Endodermal cell (in vitro differentiated cells): ENCODE results near the gene DAPK2. TPM values are rescaled to one million over a fixed set of nuclear protein-coding genes. Genes with fewer than 3 reads are reported as not detected.

Experiments used
- DNase-seq: peaks from one replicate; pipeline ENCODE4 v3.0.0-alpha.2; 2017
- H3K27ac ChIP-seq: 2 replicates; pipeline ENCODE4 v1.5.1; 2013; ENCODE audit warnings: mild to moderate bottlenecking, low read depth, low read length, moderate library complexity
- H3K27me3 ChIP-seq: 2 replicates; pipeline ENCODE4 v1.6.1; 2013; ENCODE audit warnings: mild to moderate bottlenecking, low read length, moderate library complexity; ENCODE audit not compliant: insufficient read depth, control insufficient read depth, poor library complexity, severe bottlenecking
- H3K36me3 ChIP-seq: 2 replicates; pipeline ENCODE4 v1.7.0; 2013; ENCODE audit warnings: mild to moderate bottlenecking, low read length, moderate library complexity; ENCODE audit not compliant: control insufficient read depth, insufficient read depth
- H3K4me1 ChIP-seq: one replicate; pipeline ENCODE4 v1.7.0; 2013; ENCODE audit warnings: low read length; ENCODE audit not compliant: control insufficient read depth, insufficient read depth
- H3K4me3 ChIP-seq: 2 replicates; pipeline ENCODE4 v1.5.1; 2013; ENCODE audit warnings: mild to moderate bottlenecking, low read length, moderate library complexity
- H3K9ac ChIP-seq: 2 replicates; pipeline ENCODE4 v1.6.1; 2013; ENCODE audit warnings: mild to moderate bottlenecking, low read length, moderate library complexity; ENCODE audit not compliant: poor library complexity, severe bottlenecking; ENCODE audit errors: extremely low read depth
- H3K9me3 ChIP-seq: 2 replicates; pipeline ENCODE4 v1.6.1; 2013; ENCODE audit warnings: mild to moderate bottlenecking, low read length, moderate library complexity; ENCODE audit not compliant: control insufficient read depth
- H3K27ac Mint-ChIP-seq: 2 replicates; pipeline ENCODE4 v1.8.0; 2020; ENCODE audit warnings: mixed read lengths
- H3K27me3 Mint-ChIP-seq: 2 replicates; pipeline ENCODE4 v1.8.0; 2021; ENCODE audit warnings: mild to moderate bottlenecking, mixed read lengths; ENCODE audit not compliant: insufficient read depth
- H3K36me3 Mint-ChIP-seq: 2 replicates; pipeline ENCODE4 v1.8.0; 2020; ENCODE audit warnings: low read depth, mixed read lengths
- H3K4me1 Mint-ChIP-seq: 2 replicates; pipeline ENCODE4 v1.8.0; 2020; ENCODE audit warnings: mixed read lengths
- H3K4me3 Mint-ChIP-seq: 2 replicates; pipeline ENCODE4 v1.8.0; 2020; ENCODE audit warnings: mild to moderate bottlenecking, moderate library complexity, mixed read lengths
- H3K9me3 Mint-ChIP-seq: 2 replicates; pipeline ENCODE4 v1.8.0; 2020; ENCODE audit warnings: mild to moderate bottlenecking, mixed read lengths
- CTCF ChIP-seq: fragments of 200-600 bp; sonication (generic); conservative IDR thresholded peaks from 2 replicates; pipeline ENCODE4 v1.5.0; 2021; ENCODE audit warnings: antibody characterized with exemption, mild to moderate bottlenecking
- WGBS, 2 experiments: methylation state at CpG; one replicate each; pipeline versions ENCODE4 v1.1.5 to v1.1.7; 2013; ENCODE audit warnings: missing lambda C conversion rate in 2 of 2, mixed read lengths in 1 of 2; ENCODE audit not compliant: insufficient coverage in 1 of 2, insufficient read length in 1 of 2; 5-methylcytosine and 5-hydroxymethylcytosine counted together
- total RNA-seq, 2 donors: library from RNA; stranded (reverse); fragmentation: NEBNext Ultra II Directional in 1 of 2; extraction: Animal tissue kit (Norgen Biotek cat#: 25700) in 1 of 2; gene quantifications; 2 replicates in 1 of 2; 3 replicates in 1 of 2; pipeline ENCODE4 v1.2.1, GENCODE V29; 2021

Gene DAPK2
- total RNA-seq, 2 donors from 2014 or later = 2.4 to 2.6 TPM

GRCh38 chr15:64034519-64034918 is 11.8 kb downstream of the DAPK2 start:
- no peaks in the 10 kb centered on the region for H3K27me3 ChIP-seq
- no peak overlapping the region for H3K9ac ChIP-seq
- H3K27me3 Mint-ChIP-seq = no peaks in the 10 kb centered on the region
- no peak overlapping the region for H3K4me3 ChIP-seq
- H3K4me1 Mint-ChIP-seq = peaks cover 15% of the 10 kb centered on the region
- H3K36me3 ChIP-seq = no peaks in the 10 kb centered on the region
- H3K36me3 Mint-ChIP-seq = no peaks in the 10 kb centered on the region
- no peaks in the 10 kb centered on the region for H3K4me1 ChIP-seq
- no peak overlapping the region for H3K27ac ChIP-seq
- H3K27ac Mint-ChIP-seq = no peak overlapping the region
- no peak overlapping the region for H3K4me3 Mint-ChIP-seq
- WGBS, 2 experiments = 72% methylated on average over 4 of the region's 4 CpGs; no CpG with 5 or more reads in 1 of the 2 experiments
- DNase-seq = no peak
- no peaks in the 10 kb centered on the region for H3K9me3 ChIP-seq
- no peaks in the 10 kb centered on the region for H3K9me3 Mint-ChIP-seq
- TF ChIP-seq CTCF = no peak

GRCh38 chr15:64032329-64032728 is 14.0 kb downstream of the DAPK2 start:
- no peaks in the 10 kb centered on the region for H3K4me1 ChIP-seq
- no peak overlapping the region for H3K4me3 ChIP-seq
- H3K27me3 ChIP-seq = no peaks in the 10 kb centered on the region
- DNase-seq = no peak
- Mint-ChIP-seq H3K36me3 (no peaks in the 10 kb centered on the region), H3K4me1 (peaks cover 10% of the 10 kb centered on the region), H3K27me3 (no peaks in the 10 kb centered on the region), H3K27ac (no peak overlapping the region), H3K9me3 (no peaks in the 10 kb centered on the region), H3K4me3 (no peak overlapping the region)
- no peaks in the 10 kb centered on the region for H3K9me3 ChIP-seq
- H3K36me3 ChIP-seq = no peaks in the 10 kb centered on the region
- 89 to 91% methylated on average over 5 of the region's 5 CpGs for WGBS, 2 experiments
- no peak overlapping the region for H3K9ac ChIP-seq
- no peak for TF ChIP-seq CTCF
- H3K27ac ChIP-seq = no peak overlapping the region

- no peak for DNase-seq
- no peak overlapping the region for H3K4me3 Mint-ChIP-seq
- Histone ChIP-seq H3K9me3 (no peaks in the 10 kb centered on the region), H3K36me3 (no peaks in the 10 kb centered on the region), H3K27ac (no peak overlapping the region), H3K4me1 (no peaks in the 10 kb centered on the region), H3K4me3 (no peak overlapping the region), H3K27me3 (no peaks in the 10 kb centered on the region), H3K9ac (no peak overlapping the region)
- no peak for TF ChIP-seq CTCF
- no peak overlapping the region for H3K27ac Mint-ChIP-seq
- H3K27me3 Mint-ChIP-seq = no peaks in the 10 kb centered on the region
- no peaks in the 10 kb centered on the region for H3K9me3 Mint-ChIP-seq
- WGBS, 2 experiments = 63 to 90% methylated on average over 1 to 4 of the region's 4 CpGs
- H3K4me1 Mint-ChIP-seq = peaks cover 10% of the 10 kb centered on the region
- H3K36me3 Mint-ChIP-seq = no peaks in the 10 kb centered on the region
Observed at GRCh38 chr15:64030123-64030522, 16.2 kb downstream of the DAPK2 start.
